HepG2 (cell line): Measurements from ENCODE around the gene PKDREJ. TPM values are rescaled to one million over a fixed set of nuclear protein-coding genes. Genes with fewer than 3 reads are reported as not detected.

Experiments
- ATF7 ChIP-seq, 2 experiments: fragments of 450-650 bp in 1 of 2; sonication (generic) in 1 of 2; formaldehyde crosslinking in 1 of 2; IDR thresholded peaks; 2 replicates each; pipeline versions ENCODE4 v1.4.0 to v1.6.1; 2016 to 2020; ENCODE audit warnings: antibody characterized with exemption in 1 of 2, mild to moderate bottlenecking in 1 of 2, missing genetic modification reagents in 1 of 2
- HNF4G ChIP-seq, 2 experiments: sonication (generic) in 1 of 2; formaldehyde crosslinking in 1 of 2; IDR thresholded peaks; 2 replicates each; pipeline versions ENCODE4 v1.4.0 to v1.6.1; 2011 to 2020; ENCODE audit warnings: borderline replicate concordance in 2 of 2, low read depth in 2 of 2, mild to moderate bottlenecking in 2 of 2, low read length in 1 of 2, missing genetic modification reagents in 1 of 2, moderate library complexity in 1 of 2
- JARID2 ChIP-seq: sonication (generic); formaldehyde crosslinking; IDR thresholded peaks from 2 replicates; pipeline ENCODE4 v1.8.1; 2023; ENCODE audit warnings: missing genetic modification reagents, inconsistent platforms; ENCODE audit not compliant: insufficient replicate concordance
- KLF6 ChIP-seq: IDR thresholded peaks from 2 replicates; pipeline ENCODE4 v1.8.0; 2016; ENCODE audit warnings: missing biosample characterization, missing genetic modification reagents
- POLR2AphosphoS5 ChIP-seq: IDR thresholded peaks from 2 replicates; pipeline ENCODE4 v1.6.1; 2012; ENCODE audit warnings: low read depth, low read length
- SPEN ChIP-seq: sonication (generic); formaldehyde crosslinking; IDR thresholded peaks from 2 replicates; pipeline ENCODE4 v1.5.1; 2020; ENCODE audit warnings: low read depth, mild to moderate bottlenecking, missing genetic modification reagents
- TMF1 ChIP-seq: sonication (generic); formaldehyde crosslinking; IDR thresholded peaks from 2 replicates; pipeline ENCODE4 v1.8.1; 2022; ENCODE audit warnings: low read depth, missing genetic modification reagents
- ZBTB21 ChIP-seq: sonication (generic); formaldehyde crosslinking; IDR thresholded peaks from 2 replicates; pipeline ENCODE4 v1.4.0; 2020; ENCODE audit warnings: missing genetic modification reagents
- polyA plus RNA-seq, 8 experiments: library from polyadenylated mRNA; depleted of rRNA in 3 of 8; stranded (reverse) in 7 of 8; unstranded in 1 of 8; fragments of >200 nt; fragmentation: Illumina TruSeq in 4 of 8; extraction: Trizol in 4 of 8; gene quantifications; 2 replicates each; pipeline versions ENCODE4 v1.2.1 to v1.2.3, GENCODE V29; 2011 to 2016; ENCODE audit warnings: low read depth in 4 of 8, missing spikeins in 1 of 8, mixed read lengths in 1 of 8; ENCODE audit not compliant: insufficient read depth in 1 of 8
- total RNA-seq, 5 experiments: library from RNA; depleted of rRNA; stranded (reverse); fragments of >200 nt; fragmentation: Illumina TruSeq; extraction: Trizol; gene quantifications; 2 replicates each; pipeline ENCODE4 v1.2.3, GENCODE V29; 2016; ENCODE audit warnings: low read depth in 1 of 5
- TF ChIP-seq, protein P1 (sequence below): sonication (generic); formaldehyde crosslinking; IDR thresholded peaks from 2 replicates; pipeline ENCODE4 v1.4.0; 2020; ENCODE audit warnings: missing genetic modification reagents
- TF ChIP-seq, protein P2 (sequence below): IDR thresholded peaks from 2 replicates; pipeline ENCODE4 v1.6.1; 2016; ENCODE audit warnings: mild to moderate bottlenecking, missing biosample characterization, missing genetic modification reagents
- TF ChIP-seq, protein P3 (sequence below): sonication (generic); formaldehyde crosslinking; IDR thresholded peaks from 2 replicates; pipeline ENCODE4 v1.5.0; 2020; ENCODE audit warnings: mild to moderate bottlenecking, missing genetic modification reagents
- TF ChIP-seq, protein P4 (sequence below): IDR thresholded peaks from 2 replicates; pipeline ENCODE4 v1.6.1; 2016; ENCODE audit warnings: missing genetic modification reagents, missing compliant biosample characterization
- TF ChIP-seq, protein P5 (sequence below): sonication (generic); formaldehyde crosslinking; IDR thresholded peaks from 2 replicates; pipeline ENCODE4 v1.5.1; 2020; ENCODE audit warnings: missing genetic modification reagents, mild to moderate bottlenecking, borderline replicate concordance
- TF ChIP-seq, protein P6 (sequence below): sonication (generic); formaldehyde crosslinking; conservative IDR thresholded peaks from 2 replicates; pipeline ENCODE4 v1.8.0; 2022; ENCODE audit warnings: mild to moderate bottlenecking, moderate library complexity, missing genetic modification reagents

PKDREJ gene
- total and polyA plus RNA-seq, 2 of the 13 experiments (the other 11 are each of a cell fraction or from before 2014, with no cell fraction given) = not detected

DNA sequence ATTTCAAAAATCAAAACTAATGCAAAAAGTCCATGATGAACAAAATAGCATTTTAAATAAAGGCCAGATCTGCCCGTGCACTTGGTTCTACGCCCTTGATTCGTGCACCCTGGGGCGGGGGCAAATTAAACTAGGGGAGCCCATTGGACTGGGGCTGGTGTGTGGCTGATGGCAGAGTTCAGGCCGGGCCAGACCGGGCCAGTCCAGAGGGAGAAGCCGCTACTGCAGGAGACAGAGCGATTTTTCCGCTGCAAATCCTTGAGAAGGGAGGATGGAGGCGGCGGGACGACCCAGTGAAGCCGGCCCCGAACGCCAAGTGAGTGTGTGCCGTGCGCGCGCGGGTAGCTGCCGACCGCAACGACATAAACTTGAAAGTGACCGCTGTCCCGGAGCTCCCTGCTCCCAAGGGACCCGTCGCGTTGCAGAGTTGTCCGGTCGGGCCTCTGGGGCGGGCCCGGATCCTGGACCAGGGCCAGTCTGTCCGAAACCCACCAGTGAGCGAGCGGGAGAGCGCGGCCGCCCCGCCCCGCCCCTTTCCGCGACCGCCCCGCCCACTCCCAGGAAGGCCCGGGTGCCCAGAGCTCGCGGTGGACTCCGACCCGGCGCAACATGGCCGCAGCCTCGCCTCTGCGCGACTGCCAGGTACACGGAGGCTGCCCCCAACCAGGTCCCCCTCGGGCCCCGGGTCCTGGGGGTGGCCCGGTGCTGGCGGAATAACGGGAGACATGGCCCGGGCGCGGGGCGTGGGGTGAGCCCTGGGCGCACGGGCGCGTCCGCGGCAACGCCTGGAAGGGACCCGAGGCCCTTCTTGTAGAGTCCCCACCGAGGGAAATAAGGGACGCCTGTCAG is 4.5 kb upstream of the PKDREJ start, which contains the start of gene TTC38 (continued):
- TF ChIP-seq, protein P1, sequence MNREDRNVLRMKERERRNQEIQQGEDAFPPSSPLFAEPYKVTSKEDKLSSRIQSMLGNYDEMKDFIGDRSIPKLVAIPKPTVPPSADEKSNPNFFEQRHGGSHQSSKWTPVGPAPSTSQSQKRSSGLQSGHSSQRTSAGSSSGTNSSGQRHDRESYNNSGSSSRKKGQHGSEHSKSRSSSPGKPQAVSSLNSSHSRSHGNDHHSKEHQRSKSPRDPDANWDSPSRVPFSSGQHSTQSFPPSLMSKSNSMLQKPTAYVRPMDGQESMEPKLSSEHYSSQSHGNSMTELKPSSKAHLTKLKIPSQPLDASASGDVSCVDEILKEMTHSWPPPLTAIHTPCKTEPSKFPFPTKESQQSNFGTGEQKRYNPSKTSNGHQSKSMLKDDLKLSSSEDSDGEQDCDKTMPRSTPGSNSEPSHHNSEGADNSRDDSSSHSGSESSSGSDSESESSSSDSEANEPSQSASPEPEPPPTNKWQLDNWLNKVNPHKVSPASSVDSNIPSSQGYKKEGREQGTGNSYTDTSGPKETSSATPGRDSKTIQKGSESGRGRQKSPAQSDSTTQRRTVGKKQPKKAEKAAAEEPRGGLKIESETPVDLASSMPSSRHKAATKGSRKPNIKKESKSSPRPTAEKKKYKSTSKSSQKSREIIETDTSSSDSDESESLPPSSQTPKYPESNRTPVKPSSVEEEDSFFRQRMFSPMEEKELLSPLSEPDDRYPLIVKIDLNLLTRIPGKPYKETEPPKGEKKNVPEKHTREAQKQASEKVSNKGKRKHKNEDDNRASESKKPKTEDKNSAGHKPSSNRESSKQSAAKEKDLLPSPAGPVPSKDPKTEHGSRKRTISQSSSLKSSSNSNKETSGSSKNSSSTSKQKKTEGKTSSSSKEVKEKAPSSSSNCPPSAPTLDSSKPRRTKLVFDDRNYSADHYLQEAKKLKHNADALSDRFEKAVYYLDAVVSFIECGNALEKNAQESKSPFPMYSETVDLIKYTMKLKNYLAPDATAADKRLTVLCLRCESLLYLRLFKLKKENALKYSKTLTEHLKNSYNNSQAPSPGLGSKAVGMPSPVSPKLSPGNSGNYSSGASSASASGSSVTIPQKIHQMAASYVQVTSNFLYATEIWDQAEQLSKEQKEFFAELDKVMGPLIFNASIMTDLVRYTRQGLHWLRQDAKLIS (CRISPR knock-in tag) = peak; percentile 29; the same call in 1 of the 2 replicates
- TF ChIP-seq JARID2 (CRISPR knock-in tag) (no peak), ZBTB21 (CRISPR knock-in tag) (0 out of 2 replicates have a peak, but pooled peaks have one; percentile 16), TMF1 (CRISPR knock-in tag) (peak; percentile 78; the same call in 1 of the 2 replicates), POLR2AphosphoS5 (peak; percentile 81), KLF6 (CRISPR knock-in tag) (peak; percentile 76; the same call in 1 of the 2 replicates), SPEN (peak; percentile 56), ATF7 (IDR thresholded peaks at IDR 0.05) (no peak), ATF7 (CRISPR knock-in tag; IDR thresholded peaks at IDR 0.05) (peak; percentile 61; the same call in 1 of the 2 replicates), HNF4G (IDR thresholded peaks at IDR 0.05; ENCODE audit: borderline replicate concordance, low read depth, low read length) (peak; percentile 80), HNF4G (CRISPR knock-in tag; IDR thresholded peaks at IDR 0.05; ENCODE audit: borderline replicate concordance, low read depth) (no peak)
- TF ChIP-seq, protein P2, sequence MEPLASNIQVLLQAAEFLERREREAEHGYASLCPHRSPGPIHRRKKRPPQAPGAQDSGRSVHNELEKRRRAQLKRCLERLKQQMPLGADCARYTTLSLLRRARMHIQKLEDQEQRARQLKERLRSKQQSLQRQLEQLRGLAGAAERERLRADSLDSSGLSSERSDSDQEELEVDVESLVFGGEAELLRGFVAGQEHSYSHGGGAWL = peak; percentile 86
- TF ChIP-seq, protein P3, sequence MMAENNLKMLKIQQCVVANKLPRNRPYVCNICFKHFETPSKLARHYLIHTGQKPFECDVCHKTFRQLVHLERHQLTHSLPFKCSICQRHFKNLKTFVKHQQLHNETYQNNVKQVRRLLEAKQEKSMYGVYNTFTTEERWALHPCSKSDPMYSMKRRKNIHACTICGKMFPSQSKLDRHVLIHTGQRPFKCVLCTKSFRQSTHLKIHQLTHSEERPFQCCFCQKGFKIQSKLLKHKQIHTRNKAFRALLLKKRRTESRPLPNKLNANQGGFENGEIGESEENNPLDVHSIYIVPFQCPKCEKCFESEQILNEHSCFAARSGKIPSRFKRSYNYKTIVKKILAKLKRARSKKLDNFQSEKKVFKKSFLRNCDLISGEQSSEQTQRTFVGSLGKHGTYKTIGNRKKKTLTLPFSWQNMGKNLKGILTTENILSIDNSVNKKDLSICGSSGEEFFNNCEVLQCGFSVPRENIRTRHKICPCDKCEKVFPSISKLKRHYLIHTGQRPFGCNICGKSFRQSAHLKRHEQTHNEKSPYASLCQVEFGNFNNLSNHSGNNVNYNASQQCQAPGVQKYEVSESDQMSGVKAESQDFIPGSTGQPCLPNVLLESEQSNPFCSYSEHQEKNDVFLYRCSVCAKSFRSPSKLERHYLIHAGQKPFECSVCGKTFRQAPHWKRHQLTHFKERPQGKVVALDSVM (CRISPR knock-in tag) = peak; percentile 65; the same call in 1 of the 2 replicates
- TF ChIP-seq, protein P4, sequence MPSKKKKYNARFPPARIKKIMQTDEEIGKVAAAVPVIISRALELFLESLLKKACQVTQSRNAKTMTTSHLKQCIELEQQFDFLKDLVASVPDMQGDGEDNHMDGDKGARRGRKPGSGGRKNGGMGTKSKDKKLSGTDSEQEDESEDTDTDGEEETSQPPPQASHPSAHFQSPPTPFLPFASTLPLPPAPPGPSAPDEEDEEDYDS (CRISPR knock-in tag) = peak; percentile 76
- TF ChIP-seq, protein P5, sequence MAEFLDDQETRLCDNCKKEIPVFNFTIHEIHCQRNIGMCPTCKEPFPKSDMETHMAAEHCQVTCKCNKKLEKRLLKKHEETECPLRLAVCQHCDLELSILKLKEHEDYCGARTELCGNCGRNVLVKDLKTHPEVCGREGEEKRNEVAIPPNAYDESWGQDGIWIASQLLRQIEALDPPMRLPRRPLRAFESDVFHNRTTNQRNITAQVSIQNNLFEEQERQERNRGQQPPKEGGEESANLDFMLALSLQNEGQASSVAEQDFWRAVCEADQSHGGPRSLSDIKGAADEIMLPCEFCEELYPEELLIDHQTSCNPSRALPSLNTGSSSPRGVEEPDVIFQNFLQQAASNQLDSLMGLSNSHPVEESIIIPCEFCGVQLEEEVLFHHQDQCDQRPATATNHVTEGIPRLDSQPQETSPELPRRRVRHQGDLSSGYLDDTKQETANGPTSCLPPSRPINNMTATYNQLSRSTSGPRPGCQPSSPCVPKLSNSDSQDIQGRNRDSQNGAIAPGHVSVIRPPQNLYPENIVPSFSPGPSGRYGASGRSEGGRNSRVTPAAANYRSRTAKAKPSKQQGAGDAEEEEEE (CRISPR knock-in tag) = no peak
- TF ChIP-seq, protein P6, sequence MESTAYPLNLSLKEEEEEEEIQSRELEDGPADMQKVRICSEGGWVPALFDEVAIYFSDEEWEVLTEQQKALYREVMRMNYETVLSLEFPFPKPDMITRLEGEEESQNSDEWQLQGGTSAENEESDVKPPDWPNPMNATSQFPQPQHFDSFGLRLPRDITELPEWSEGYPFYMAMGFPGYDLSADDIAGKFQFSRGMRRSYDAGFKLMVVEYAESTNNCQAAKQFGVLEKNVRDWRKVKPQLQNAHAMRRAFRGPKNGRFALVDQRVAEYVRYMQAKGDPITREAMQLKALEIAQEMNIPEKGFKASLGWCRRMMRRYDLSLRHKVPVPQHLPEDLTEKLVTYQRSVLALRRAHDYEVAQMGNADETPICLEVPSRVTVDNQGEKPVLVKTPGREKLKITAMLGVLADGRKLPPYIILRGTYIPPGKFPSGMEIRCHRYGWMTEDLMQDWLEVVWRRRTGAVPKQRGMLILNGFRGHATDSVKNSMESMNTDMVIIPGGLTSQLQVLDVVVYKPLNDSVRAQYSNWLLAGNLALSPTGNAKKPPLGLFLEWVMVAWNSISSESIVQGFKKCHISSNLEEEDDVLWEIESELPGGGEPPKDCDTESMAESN (CRISPR knock-in tag) = peak; percentile 67; the same call in 1 of the 2 replicates
